Prostate gland (tissue), 2 donors: ENCODE measurements around the gene PHLDA2. TPM values are rescaled to one million over a fixed set of nuclear protein-coding genes. Genes with fewer than 3 reads are reported as not detected.

Source experiments
- DNase-seq: peaks from one replicate; pipeline ENCODE4 v3.0.0-alpha.2; 2019; ENCODE audit warnings: low spot score
- H3K27ac ChIP-seq, 2 donors: fragments of 200-600 bp; sonication (generic); 2 replicates each; pipeline ENCODE4 v1.5.1; 2017 to 2019
- H3K27me3 ChIP-seq: fragments of 200-600 bp; sonication (generic); replicated peaks from 2 replicates; pipeline ENCODE4 v1.5.1; 2019; ENCODE audit not compliant: insufficient read depth
- H3K36me3 ChIP-seq, 2 donors: fragments of 200-600 bp; sonication (generic); 1 replicate in 1 of 2; 2 replicates in 1 of 2; pipeline versions ENCODE4 v1.5.1 to v1.8.1; 2017 to 2019
- H3K4me1 ChIP-seq: fragments of 200-600 bp; sonication (generic); replicated peaks from 2 replicates; pipeline ENCODE4 v1.5.1; 2019
- H3K4me3 ChIP-seq, 2 donors: fragments of 200-600 bp; sonication (generic); 2 replicates each; pipeline ENCODE4 v1.5.1; 2017 to 2019
- H3K9me3 ChIP-seq: fragments of 200-600 bp; sonication (generic); 2 replicates; pipeline ENCODE4 v1.5.1; 2017
- POLR2A ChIP-seq: fragments of 450-650 bp; IDR thresholded peaks from one replicate; pipeline ENCODE4 v1.6.1; 2016; ENCODE audit warnings: antibody characterized with exemption, mild to moderate bottlenecking
- POLR2AphosphoS5 ChIP-seq: sonication (generic); formaldehyde crosslinking; IDR thresholded peaks from one replicate; pipeline ENCODE4 v1.6.1; 2017; ENCODE audit warnings: antibody characterized with exemption
- WGBS: methylation state at CpG from one replicate; pipeline ENCODE4 v1.1.5; 2018; 5-methylcytosine and 5-hydroxymethylcytosine counted together
- intact Hi-C: fragments of 100-400 bp; cut with DNase I; formaldehyde crosslinking; loops from one replicate; pipeline ENCODE4 v1.14.2; 2022
- total RNA-seq, 2 donors: library from RNA; depleted of rRNA; stranded (reverse); fragments of >200 nt; gene quantifications; one replicate each; pipeline ENCODE4 v1.1.0, GENCODE V29; 2016
- TF ChIP-seq, protein P1 (sequence below), 4 experiments: fragments of 200-600 bp in 2 of 4; fragments of 450-650 bp in 2 of 4; sonication (generic) in 2 of 4; IDR thresholded peaks; 1 replicate in 3 of 4; 2 replicates in 1 of 4; pipeline ENCODE4 v1.5.1; 2016 to 2019; ENCODE audit warnings: antibody characterized with exemption in 4 of 4, mild to moderate bottlenecking in 2 of 4, moderate library complexity in 2 of 4

The PHLDA2 gene
- total RNA-seq, 2 donors from 2014 or later: 12.4 to 20.4 TPM

GRCh38 chr11:2929531-2929949, 320 bp upstream of the PHLDA2 start:
- peak; percentile 68 for DNase-seq
- no peaks in the 10 kb centered on the region for H3K9me3 ChIP-seq
- H3K27ac ChIP-seq: peak overlapping the region; percentile 84 to 88
- WGBS: 3% methylated on average over 33 of the region's 48 CpGs
- H3K36me3 ChIP-seq: no peaks in the 10 kb centered on the region
- no peaks in the 10 kb centered on the region for H3K27me3 ChIP-seq
- H3K4me1 ChIP-seq: no peaks in the 10 kb centered on the region
- peak overlapping the region; percentile 52 to 56 for H3K4me3 ChIP-seq
- TF ChIP-seq POLR2A: peak; percentile 25
- TF ChIP-seq, protein P1, sequence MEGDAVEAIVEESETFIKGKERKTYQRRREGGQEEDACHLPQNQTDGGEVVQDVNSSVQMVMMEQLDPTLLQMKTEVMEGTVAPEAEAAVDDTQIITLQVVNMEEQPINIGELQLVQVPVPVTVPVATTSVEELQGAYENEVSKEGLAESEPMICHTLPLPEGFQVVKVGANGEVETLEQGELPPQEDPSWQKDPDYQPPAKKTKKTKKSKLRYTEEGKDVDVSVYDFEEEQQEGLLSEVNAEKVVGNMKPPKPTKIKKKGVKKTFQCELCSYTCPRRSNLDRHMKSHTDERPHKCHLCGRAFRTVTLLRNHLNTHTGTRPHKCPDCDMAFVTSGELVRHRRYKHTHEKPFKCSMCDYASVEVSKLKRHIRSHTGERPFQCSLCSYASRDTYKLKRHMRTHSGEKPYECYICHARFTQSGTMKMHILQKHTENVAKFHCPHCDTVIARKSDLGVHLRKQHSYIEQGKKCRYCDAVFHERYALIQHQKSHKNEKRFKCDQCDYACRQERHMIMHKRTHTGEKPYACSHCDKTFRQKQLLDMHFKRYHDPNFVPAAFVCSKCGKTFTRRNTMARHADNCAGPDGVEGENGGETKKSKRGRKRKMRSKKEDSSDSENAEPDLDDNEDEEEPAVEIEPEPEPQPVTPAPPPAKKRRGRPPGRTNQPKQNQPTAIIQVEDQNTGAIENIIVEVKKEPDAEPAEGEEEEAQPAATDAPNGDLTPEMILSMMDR (IDR thresholded peaks at IDR 0.05): no peak
- intact Hi-C loops: no loop called here

DNA sequence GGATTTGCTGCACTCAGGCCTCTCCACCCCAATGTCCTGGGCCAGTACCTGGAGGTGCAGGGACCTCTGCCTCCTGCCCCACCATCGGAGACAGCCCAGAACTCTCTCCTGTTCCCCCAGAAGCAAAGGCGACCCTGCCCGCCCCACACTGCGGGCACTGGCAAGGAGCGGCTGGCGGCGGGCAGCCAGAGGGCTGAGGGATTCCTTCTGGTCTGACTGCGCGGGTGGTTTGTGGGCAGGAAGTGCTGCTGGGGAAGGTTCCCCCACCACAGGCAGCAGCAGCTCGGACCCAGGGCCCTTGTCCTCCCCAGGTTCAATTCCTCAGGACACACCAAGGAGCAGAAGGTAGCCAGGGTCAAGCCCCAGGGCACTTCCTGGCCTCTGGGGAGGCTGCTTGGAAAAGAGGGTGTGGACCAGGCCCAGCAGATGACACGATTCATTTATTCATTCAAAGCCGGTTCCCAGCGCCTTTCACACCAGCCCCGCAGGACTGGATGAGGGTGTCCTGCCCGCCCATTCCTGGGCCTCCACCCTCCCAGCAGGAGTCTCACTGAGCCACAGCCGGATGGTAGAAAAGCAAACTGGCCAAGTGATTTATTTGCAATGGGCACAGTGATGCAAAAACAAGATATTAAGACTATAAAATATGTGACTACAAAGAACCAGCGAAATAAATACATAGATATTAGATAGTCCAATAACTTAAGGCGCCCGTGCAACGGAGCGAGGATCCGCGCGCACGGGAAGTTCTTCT, 1.2 kb downstream of the PHLDA2 start:
- H3K27me3 ChIP-seq: no peaks in the 10 kb centered on the region
- H3K9me3 ChIP-seq: no peaks in the 10 kb centered on the region
- no peaks in the 10 kb centered on the region for H3K4me1 ChIP-seq
- no peaks in the 10 kb centered on the region for H3K36me3 ChIP-seq
- WGBS: 43% methylated on average over 25 of the region's 25 CpGs
- intact Hi-C loops: no loop called here
- no peak for DNase-seq
- TF ChIP-seq, protein P1 (IDR thresholded peaks at IDR 0.05): peak in 1 of 4 experiments; percentile 11
- TF ChIP-seq POLR2AphosphoS5: no peak
- no peak for TF ChIP-seq POLR2A
- peak overlapping the region; percentile 84 to 88 for H3K27ac ChIP-seq
- peak overlapping the region; percentile 52 to 56 for H3K4me3 ChIP-seq

- DNase-seq: no peak
- 85% methylated on average over 12 of the region's 12 CpGs for WGBS
- Histone ChIP-seq H3K36me3 (no peaks in the 10 kb centered on the region), H3K27me3 (no peaks in the 10 kb centered on the region), H3K4me3 (peak overlapping the region in 1 of 2 donors; percentile 56), H3K4me1 (no peaks in the 10 kb centered on the region), H3K9me3 (no peaks in the 10 kb centered on the region), H3K27ac (no peak overlapping the region)
- TF ChIP-seq, protein P1 (IDR thresholded peaks at IDR 0.05): no peak
- TF ChIP-seq POLR2AphosphoS5 (no peak), POLR2A (no peak)
- intact Hi-C loops: no loop called here
Measured at GRCh38 chr11:2927121-2927800, 2.0 kb downstream of the PHLDA2 start.

DNA sequence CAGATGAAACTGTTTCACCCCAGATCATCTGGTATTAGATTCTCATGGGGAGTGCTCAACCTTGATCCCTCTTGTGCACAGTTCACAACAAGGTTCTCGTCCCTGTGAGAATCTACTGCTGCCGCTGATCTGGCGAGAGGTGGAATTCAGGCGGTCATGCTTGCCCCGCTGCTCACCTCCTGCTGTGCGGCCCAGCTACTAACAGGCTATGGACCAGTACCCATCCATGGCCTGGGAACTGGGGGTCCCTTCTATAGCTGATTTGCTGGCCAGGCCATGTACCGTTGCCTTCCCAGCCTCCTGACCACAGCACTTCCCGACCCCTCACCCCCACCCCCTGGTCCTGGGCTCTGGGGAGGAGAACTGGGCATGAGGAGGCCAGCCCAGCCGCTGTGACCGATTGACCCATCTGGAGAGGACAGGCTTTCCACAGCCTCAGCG, 2.6 kb downstream of the PHLDA2 start:
- Histone ChIP-seq H3K27me3 (no peaks in the 10 kb centered on the region), H3K9me3 (no peaks in the 10 kb centered on the region), H3K4me3 (no peak overlapping the region), H3K36me3 (no peaks in the 10 kb centered on the region), H3K27ac (no peak overlapping the region), H3K4me1 (no peaks in the 10 kb centered on the region)
- TF ChIP-seq POLR2AphosphoS5 (no peak), POLR2A (no peak)
- TF ChIP-seq, protein P1 (IDR thresholded peaks at IDR 0.05): no peak
- no peak for DNase-seq
- intact Hi-C loops: no loop called here
- 92% methylated on average over 11 of the region's 11 CpGs for WGBS
